NCI-H2171 (cell line): ENCODE results near the gene ATP5F1D.
"Not testable (repeated sequence)": the region's sequence is repeated elsewhere in the genome, so short reads cannot be mapped to it uniquely, and the experiment has no call there.

Experiments
- DNase-seq: peaks from one replicate; lab custom pipeline; 2025; lab: John Stamatoyannopoulos, UW

Gene ATP5F1D

DNA sequence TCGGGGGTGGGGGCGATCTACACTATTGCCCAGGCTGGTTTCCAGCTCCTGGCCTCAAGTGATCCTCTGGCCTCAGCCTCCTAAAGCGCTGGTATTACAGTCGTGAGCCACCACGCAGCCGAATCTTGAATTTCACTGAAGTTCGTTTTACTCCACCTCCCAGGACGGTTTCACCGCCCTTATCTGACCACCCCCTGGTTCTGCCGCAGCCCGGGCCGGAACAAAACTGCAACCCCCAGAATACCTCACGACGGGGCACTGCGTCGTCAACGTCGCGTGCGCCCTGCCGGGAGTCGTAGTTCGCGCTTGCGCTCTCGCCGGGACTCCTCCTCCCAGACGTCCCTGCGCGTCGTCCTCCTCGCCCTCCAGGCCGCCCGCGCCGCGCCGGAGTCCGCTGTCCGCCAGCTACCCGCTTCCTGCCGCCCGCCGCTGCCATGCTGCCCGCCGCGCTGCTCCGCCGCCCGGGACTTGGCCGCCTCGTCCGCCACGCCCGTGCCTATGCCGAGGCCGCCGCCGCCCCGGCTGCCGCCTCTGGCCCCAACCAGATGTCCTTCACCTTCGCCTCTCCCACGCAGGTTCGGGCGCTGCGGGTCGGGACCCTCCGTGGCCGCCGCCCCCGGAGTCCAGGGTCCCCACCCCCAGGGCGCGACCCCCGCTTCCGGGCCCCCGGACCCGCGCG, at the start of gene ATP5F1D:
Gene ATP5F1D, plus strand, starts transcription at position 335 of the 679 bp plus-strand sequence. Its CDS starts 100 bp downstream, at position 435.
- peak; percentile 89 for DNase-seq

DNA sequence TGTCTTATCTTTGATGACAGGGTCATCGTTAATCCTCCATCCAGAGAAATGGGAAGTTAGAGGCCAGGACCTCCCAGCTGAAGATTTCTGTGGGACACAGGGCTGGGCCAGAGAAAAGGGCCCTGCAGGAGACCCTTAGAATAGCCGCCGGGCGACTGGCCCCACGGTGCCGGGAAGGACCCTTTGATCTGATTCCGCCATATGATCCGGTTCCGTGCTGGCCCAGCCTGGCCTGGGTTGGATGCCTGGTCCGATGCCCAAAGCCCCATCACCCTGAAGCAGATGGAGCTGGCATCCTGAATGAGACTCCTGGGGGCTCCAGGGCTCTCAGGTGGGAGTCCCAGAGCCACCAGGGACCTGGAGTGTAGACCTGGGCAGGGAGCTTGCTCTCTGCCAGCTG, 42.0 kb upstream of the ATP5F1D start:
- DNase-seq, result no peak

DNA sequence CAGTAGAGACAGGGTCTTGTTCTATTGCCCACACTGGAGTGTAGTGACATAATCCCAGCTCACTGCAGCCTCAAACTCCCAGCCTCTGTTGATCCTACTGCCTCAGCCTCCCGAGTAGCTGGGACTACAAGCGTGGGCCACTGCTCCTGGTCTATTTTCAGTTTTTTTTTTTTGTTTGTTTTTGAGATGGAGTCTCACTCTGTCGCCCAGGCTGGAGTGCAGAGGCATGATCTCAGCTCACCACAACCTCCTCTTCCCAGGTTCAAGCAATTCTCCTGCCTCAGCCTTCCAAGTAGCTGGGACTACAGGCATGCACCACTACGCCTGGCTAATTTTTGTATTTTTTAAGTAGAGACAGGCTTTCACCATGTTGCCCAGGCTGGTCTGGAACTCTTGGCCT, 40.9 kb upstream of the ATP5F1D start:
- not testable (repeated sequence) for DNase-seq

DNA sequence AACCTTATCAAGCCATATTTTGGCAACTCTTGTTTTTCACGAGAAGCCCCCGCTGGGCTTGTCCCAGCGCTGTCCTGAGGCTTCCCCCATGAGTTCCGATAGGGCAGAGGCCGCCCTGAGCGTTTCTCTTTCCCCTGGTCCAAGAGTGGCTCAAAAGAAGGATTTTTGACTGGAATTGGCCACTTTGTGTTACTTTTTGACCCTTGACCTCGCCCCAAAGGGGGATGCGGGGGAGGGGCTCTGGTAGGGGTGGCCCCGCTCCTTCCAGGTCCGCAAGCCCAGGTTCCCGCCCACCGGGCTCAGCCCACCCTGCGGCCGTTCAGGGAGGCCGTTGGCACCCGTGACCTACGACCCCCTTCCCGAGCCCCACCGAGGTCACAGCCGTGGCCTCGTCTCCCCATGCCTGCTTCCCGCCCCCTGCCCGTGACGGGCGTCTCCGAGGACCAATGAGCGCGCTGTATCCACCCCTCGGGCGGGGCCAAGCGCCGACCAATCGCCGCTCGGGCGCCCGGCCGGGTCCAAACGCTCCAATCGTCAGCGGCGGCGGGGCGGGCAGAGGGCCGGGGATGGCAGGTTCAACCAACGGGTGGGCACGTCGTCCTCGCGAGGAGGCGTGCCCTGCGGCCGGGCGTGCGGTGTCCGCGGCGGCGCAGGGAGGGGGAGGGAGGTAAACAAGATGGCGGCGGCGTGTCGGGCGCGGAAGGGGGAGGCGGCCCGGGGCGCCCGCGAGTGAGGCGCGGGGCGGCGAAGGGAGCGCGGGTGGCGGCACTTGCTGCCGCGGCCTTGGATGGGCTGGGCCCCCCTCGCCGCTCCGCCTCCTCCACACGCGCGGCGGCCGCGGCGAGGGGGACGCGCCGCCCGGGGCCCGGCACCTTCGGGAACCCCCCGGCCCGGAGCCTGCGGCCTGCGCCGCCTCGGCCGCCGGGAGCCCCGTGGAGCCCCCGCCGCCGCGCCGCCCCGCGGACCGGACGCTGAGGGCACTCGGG, 36.1 kb upstream of the ATP5F1D start, which contains the start of gene STK11:
Gene STK11, plus strand, starts transcription at position 665 of the 986 bp plus-strand sequence. CDS start 1,136 bp downstream, outside the sequence.
- peak; percentile 97 for DNase-seq

DNA sequence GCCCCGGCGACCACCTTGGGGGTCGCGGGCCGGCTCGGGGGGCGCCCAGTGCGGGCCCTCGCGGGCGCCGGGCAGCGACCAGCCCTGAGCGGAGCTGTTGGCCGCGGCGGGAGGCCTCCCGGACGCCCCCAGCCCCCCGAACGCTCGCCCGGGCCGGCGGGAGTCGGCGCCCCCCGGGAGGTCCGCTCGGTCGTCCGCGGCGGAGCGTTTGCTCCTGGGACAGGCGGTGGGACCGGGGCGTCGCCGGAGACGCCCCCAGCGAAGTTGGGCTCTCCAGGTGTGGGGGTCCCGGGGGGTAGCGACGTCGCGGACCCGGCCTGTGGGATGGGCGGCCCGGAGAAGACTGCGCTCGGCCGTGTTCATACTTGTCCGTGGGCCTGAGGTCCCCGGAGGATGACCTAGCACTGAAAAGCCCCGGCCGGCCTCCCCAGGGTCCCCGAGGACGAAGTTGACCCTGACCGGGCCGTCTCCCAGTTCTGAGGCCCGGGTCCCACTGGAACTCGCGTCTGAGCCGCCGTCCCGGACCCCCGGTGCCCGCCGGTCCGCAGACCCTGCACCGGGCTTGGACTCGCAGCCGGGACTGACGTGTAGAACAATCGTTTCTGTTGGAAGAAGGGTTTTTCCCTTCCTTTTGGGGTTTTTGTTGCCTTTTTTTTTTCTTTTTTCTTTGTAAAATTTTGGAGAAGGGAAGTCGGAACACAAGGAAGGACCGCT, 35.2 kb upstream of the ATP5F1D start:
- DNase-seq, result no peak

DNA sequence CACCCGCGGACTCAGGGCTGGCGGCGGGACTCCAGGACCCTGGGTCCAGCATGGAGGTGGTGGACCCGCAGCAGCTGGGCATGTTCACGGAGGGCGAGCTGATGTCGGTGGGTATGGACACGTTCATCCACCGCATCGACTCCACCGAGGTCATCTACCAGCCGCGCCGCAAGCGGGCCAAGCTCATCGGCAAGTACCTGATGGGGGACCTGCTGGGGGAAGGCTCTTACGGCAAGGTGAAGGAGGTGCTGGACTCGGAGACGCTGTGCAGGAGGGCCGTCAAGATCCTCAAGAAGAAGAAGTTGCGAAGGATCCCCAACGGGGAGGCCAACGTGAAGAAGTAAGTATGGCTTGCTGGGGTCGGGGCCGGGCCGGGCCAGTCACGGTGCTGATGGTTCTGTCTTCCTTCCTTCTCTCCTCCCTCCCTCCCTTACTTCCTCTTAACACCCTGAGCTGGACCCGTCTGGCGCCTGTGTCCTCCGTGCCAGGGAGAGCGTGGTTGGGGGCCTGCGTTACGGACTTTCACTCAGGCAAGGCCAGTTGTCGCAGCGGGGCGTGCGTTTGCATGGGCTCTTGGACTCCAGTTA, 34.6 kb upstream of the ATP5F1D start:
- DNase-seq, result no peak

DNA sequence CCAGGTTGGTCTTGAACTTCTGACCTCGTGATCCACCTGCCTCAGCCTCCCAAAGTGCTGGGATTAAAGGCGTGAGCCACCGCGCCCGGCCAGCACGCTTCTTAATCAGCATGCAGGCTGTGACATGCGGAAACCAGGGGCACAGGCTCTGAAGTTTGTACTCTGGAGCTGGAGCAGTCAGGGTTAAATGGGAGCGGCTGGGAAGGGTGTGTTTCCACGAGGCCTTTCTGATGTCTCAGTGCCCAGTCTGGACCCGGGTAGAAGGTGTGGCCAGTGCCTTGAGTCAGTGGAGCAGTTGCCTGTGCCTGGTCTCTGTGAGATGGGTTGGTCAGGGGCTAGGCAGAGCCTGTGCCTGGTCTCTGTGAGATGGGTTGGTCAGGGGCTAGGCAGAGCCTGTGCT, 32.7 kb upstream of the ATP5F1D start:
- DNase-seq, result not testable (repeated sequence)

DNA sequence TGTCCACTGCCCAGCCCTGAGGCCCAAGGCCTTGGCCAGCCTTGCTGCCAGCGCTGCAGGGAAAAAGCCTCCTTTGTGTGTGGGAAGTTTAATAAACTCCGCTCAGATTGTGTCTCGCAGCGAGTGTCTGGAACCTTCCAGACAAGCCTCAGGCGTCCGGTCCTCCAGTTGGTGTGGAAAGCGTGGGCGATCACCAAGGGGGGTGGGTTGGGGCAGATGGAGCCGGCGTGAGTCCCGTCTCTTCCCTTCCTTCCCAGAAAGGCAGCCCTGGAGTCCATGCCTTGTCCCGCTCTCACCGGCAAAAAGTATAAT, 31.4 kb upstream of the ATP5F1D start:
- DNase-seq, result no peak

DNA sequence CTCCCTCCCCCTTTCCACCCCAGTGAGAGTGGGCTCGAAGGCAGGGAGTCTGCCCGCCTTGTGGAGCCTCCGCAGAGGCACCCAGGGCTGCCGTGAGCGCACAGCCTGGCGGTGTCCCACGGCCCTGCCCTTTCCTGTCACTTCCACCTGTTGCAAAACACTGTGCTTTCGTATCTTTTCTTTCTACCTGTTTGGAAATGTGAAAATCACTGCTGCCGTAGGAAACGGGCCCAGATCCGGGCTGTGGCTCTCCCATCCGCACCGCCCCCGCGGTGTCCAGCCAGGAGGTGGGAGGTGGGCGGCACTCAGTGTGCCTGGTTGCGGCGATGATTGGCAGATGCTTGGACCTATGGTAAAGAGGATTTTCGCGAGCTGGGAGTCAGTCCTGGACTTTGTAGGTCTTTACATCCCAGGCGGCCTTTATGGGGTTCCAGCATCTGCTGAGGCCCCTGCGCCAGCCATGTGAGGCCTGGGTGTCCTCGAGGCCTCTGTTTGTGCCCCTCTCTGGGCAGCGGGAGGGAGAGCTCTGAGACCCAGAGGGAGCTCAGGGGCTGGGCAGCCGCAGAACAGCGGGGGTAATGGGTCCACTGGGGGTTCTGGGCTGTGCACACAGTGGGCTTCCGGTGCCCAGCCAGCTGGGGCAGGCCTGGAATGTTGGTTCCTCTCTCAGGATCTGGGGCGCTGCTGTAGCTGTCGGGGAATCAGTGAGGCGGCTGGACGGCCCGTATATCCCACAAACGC, 29.9 kb upstream of the ATP5F1D start:
- DNase-seq, result no peak

DNA sequence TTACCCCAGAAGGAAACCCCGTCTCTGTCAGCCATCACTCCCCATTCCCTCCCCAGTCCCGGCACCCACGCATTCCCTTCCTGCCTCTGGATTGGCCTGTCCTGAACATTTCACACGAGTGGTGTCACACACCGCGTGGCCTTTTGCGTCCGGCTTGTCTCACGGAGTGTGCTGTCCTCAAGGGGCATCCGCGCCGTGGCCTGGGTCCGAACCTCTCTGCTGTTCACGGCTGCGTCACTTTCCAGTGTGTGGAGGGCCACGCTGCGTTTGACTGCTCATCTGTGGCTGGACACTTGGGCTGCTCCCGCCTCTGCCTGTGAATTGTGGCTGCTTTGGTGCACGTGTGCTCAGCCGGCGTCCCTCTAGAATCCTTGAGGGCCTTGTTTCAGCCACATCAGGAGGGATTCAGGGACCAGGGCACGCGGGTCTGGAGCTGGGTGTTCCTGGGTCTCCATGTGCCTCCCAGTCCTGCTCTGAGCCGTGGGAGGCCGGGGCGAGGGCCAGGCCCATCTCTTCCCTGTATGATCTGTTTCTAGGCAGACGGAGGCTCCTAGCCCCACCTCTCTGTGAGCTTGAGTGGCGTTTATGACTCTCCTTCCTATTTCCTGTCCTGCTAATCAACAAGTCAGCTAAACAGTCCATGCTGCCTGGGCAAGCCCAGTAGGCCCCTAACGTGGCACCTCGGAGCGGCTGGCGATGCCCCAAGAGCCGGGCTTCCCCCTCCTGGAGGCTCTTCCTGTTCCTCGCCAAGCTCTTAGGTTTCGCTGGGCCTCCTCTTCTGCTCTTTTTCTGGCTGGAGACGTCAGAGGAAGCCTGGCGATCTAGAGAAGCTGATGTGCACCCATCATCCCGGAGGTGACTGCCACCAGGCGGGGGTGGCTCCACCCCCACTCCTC, 27.9 kb upstream of the ATP5F1D start:
- no peak for DNase-seq

DNA sequence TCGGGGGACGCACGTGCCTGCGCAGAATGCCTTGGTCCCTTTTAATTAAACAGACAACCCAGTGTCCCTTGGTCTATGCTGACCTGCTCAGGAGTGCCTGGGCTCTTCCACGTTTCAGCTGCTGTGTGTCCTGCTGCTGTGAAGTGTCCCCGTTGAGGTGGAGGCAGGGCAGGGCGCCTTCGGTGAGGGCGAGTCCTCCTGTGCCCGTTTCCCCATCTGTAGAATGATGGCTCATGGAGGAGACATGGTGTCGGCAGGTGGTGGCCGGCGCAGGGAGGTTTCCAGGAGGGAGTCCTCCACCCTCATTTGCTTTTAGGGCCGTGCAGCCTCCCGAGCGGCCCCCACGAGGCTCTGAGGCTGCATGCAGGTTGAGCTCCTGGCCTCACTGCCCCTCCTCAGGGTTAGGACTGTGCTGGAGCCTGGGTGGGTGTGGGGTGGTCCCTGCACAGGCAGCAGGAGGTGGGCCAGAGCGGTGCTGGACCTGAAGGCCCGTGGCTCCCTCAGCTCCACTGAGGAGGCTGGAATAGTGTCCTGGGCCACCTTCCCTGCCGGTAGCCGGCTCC, 27.2 kb upstream of the ATP5F1D start:
- no peak for DNase-seq

DNA sequence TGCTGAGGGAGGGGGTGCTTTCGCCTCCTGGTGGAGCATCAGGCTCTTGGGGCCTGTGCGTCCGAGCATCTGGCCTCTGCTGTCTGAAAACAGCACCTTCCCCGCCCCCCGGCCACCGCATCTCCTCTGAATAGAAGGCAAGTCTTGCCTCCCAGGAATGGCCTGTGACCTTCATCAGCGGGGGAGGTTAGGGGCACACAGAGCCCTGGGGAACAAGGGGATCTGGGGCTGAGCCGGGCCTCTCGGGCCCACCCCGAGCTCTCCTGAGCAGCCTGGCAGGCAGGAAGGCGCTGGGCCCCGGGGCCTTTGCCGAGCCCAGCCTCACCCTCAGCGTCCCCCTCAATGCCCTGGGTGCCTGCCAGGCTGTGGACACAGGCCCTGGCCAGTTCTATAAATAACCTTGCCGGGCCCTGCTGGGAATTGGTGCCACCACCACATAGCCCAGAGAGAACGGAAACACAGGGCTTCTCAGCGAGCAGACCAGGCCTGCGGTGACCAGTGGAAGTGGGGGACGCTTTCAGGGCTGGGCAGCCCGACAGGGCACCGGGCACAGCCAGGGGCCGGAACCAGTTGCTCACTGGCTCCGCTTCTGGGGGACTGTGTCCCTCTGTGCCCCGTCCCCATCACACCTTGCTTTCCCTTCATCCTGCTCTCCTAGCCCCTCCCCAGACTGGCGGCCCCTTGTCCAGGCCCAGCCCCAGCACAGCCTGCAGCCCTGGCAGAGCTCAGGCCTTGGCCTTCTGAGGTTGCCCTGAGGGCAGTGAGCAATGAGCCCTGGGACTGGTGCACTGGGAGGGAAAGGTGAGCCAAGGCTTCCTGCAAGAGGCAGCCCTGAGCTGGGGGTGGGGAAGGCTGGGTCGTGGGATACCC, 26.5 kb upstream of the ATP5F1D start:
- DNase-seq, result no peak

DNA sequence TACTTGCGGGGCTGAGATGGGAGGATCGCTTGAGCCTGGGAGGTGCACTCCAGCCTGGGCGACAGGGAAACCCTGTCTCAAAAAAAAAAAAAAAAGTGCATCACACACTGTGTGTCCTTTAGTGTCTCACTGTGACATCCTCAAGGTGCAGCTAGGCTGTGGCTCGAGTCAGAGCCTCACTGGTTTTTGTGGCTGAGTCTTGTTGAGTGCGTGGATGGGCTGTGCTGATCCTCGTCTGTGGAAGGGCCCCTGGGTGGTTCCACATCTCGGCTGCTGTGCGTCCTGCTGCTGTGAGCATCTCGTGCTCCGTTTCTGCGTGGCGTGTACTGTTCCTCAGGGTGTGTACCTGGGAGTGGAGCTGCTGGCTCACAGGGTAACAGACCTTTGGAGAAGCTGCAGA, 24.8 kb upstream of the ATP5F1D start:
- DNase-seq, result no peak

DNA sequence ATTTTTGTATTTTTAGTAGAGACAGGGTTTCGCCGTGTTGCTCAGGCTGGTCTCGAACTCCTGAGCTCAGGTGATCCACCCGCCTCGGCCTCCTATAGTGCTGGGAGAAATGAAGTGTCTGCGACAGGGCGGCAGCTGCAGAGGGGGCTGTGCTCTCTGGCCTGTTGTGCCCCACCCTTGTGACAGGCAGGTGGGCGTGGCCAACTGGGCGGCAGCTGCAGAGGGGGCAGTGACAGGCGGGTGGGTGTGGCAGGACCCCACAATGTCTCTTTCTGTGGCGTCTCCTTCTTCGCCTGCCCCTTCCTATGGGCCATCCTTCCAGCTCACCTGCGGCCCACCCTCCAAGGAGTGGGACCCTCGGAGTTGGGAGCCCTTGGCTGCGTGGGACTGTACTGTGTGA, 24.2 kb upstream of the ATP5F1D start:
- DNase-seq, result no peak

DNA sequence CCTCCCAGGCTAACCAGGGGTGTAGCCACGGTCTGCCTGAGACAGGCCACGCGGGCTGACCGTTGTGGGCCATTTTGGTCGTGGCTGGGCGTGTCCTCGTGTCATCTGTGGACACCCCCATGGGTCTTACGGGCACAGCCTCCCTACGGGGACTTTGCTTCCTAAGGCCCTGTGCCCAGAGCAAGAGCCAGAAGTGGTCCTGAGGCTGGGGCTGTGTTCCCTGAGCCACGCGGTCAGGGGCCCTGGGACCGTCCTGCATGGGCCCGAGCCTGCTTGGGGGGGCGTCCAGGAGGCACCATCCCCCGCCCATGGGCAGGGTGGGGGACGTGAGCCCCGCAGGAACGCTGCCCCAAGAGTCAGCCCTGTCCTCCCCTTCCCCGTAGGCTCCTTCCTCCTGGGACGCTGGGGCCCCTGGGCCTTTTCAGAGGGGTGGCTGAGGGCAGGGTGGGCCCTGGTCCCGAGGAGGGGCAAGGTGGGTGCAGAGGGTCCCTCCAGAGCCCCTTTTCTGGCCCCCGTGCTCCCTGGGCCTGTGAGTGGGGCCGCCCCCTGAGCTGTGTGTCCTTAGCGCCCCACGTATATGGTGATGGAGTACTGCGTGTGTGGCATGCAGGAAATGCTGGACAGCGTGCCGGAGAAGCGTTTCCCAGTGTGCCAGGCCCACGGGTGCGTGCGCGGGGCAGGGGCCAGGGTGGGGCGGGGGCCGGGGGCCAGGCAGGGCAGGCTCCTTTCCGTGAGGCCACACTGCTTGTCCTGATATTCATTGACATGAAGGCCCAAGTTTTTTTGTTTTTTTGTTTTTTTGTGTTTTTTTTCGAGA, 22.6 kb upstream of the ATP5F1D start:
- no peak for DNase-seq

DNA sequence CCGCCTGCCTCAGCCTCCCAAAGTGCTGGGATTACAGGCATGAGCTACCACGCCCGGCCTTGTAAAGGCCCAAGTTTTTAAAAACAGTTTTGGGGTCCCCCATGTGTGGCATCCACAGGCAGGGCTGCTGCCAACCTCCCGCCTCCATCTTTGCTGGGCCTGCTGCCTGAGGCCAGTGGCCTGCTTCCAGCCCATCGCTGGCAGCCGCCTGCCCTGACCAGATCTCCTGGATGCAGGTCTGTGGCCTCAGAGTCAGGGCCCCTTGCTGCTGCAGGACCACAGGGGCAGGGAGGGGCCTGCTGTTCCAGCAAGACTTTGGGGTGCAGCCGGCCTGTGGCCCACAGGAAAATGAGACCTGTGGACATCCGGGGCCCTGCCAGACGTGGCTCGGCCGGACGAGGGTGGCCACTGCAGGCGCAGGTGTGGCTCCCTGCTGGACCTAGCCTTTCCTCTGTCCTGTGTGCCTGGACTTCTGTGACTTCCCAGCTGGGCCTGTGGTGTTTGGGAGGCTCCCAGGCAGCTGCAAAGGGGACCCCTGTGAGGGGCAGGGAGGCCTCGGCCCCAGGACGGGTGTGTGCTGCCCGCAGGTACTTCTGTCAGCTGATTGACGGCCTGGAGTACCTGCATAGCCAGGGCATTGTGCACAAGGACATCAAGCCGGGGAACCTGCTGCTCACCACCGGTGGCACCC, 21.6 kb upstream of the ATP5F1D start:
- DNase-seq, result no peak

DNA sequence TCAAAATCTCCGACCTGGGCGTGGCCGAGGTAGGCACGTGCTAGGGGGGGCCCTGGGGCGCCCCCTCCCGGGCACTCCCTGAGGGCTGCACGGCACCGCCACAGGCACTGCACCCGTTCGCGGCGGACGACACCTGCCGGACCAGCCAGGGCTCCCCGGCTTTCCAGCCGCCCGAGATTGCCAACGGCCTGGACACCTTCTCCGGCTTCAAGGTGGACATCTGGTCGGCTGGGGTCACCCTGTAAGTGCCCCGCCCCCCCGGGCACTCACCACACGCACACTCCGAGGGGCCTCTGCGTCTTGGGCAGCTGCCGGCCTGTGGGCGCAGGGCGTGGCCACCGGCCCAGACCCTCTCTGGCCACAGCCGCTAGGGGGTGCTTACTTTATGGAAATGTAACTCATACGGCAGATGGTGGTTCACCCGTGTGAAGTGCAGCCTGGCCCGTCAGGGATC, 21.0 kb upstream of the ATP5F1D start:
- DNase-seq, result no peak
